AG09319 (cell line): ENCODE results near the gene TMC6.

ENCODE experiments used
- DNase-seq: peaks from one replicate; pipeline ENCODE4 v3.0.0-alpha.2; 2010; ENCODE audit warnings: low read depth; ENCODE audit errors: extremely low read depth
- CTCF ChIP-seq: IDR thresholded peaks from 2 replicates; pipeline ENCODE4 v1.5.1; 2011; ENCODE audit warnings: low read depth, mild to moderate bottlenecking, inconsistent platforms, low read length, moderate library complexity

TMC6 gene

GRCh38 chr17:78128551-78129350 lies at the start of gene TMC6:
TSS of gene TMC6 (minus strand) at chr17:78128755. CDS start at chr17:78126832, 1,923 bp downstream.
- no peak for DNase-seq

GRCh38 chr17:78176548-78177025 lies 48.0 kb upstream of the TMC6 start:
- peak; percentile 86 for TF ChIP-seq CTCF
- DNase-seq = no peak

More at GRCh38 chr17:78128551-78129350, at the start of gene TMC6:
- TF ChIP-seq CTCF = no peak

GRCh38 chr17:78175643-78175981 lies 47.1 kb upstream of the TMC6 start:
- TF ChIP-seq CTCF = no peak
- DNase-seq = no peak

GRCh38 chr17:78174870-78175642 lies 46.5 kb upstream of the TMC6 start:
- DNase-seq = no peak
- TF ChIP-seq CTCF = no peak

- no peak for DNase-seq
- no peak for TF ChIP-seq CTCF
Measured at GRCh38 chr17:78174346-78174869, 45.9 kb upstream of the TMC6 start.

GRCh38 chr17:78173097-78173715 lies 44.7 kb upstream of the TMC6 start:
- TF ChIP-seq CTCF = no peak
- no peak for DNase-seq
